Measurements from ENCODE around the gene CORO2B.
A peak's percentile ranks its signal among the peaks of the same experiment; 100 is the strongest.

Gene CORO2B

GRCh38 chr15:68558318-68559305, 20.2 kb upstream of the CORO2B start:
- Histone ChIP-seq H3K36me3 (replicated peaks) (no peaks in the 10 kb centered on the region), H3K27me3 (ENCODE audit: low read depth) (no peaks in the 10 kb centered on the region), H3K4me1 (peaks cover 12% of the 10 kb centered on the region), H3K9me3 (no peaks in the 10 kb centered on the region), H3K4me3 (peak overlapping the region; percentile 21)
- peak in 1 of 2 experiments; percentile 42 for DNase-seq (ENCODE audit: low spot score in 2 of 2)
- in situ Hi-C loops (cut with MboI; ENCODE audit: low sequenced_read_pairs), result loop anchor here (5.0 kb wide), 1 partner anchor 114 kb away; no protein-coding TSS in a partner anchor

GRCh38 chr15:68559345-68560310, 19.2 kb upstream of the CORO2B start:
- in situ Hi-C loops (cut with MboI; ENCODE audit: low sequenced_read_pairs), result loop anchor here (5.0 to 10.0 kb wide), 2 partner anchors 95 to 113 kb away; no protein-coding TSS in a partner anchor
- H3K4me1 ChIP-seq, result peaks cover 12% of the 10 kb centered on the region
- H3K4me3 ChIP-seq, result peak overlapping the region; percentile 21
- peak; percentile 96 for DNase-seq (ENCODE audit: low spot score in 2 of 2)
- no peaks in the 10 kb centered on the region for H3K9me3 ChIP-seq
- no peaks in the 10 kb centered on the region for H3K27me3 ChIP-seq (ENCODE audit: low read depth)
- H3K36me3 ChIP-seq (replicated peaks), result no peaks in the 10 kb centered on the region

GRCh38 chr15:68560501-68561113, 18.2 kb upstream of the CORO2B start:
- Histone ChIP-seq H3K27me3 (ENCODE audit: low read depth) (no peaks in the 10 kb centered on the region), H3K9me3 (no peaks in the 10 kb centered on the region), H3K4me3 (no peak overlapping the region), H3K36me3 (replicated peaks) (no peaks in the 10 kb centered on the region), H3K4me1 (peaks cover 12% of the 10 kb centered on the region)
- peak in 1 of 2 experiments; percentile 9 for DNase-seq (ENCODE audit: low spot score in 2 of 2)
- in situ Hi-C loops (cut with MboI; ENCODE audit: low sequenced_read_pairs), result loop anchor here (10.0 kb wide), 1 partner anchor 94 kb away; no protein-coding TSS in a partner anchor

GRCh38 chr15:68561171-68561900, 17.5 kb upstream of the CORO2B start:
- Histone ChIP-seq H3K9me3 (no peaks in the 10 kb centered on the region), H3K4me1 (peaks cover 12% of the 10 kb centered on the region), H3K4me3 (no peak overlapping the region), H3K27me3 (ENCODE audit: low read depth) (no peaks in the 10 kb centered on the region), H3K36me3 (replicated peaks) (no peaks in the 10 kb centered on the region)
- no peak for DNase-seq (ENCODE audit: low spot score in 2 of 2)
- in situ Hi-C loops (cut with MboI; ENCODE audit: low sequenced_read_pairs), result loop anchor here (10.0 kb wide), 1 partner anchor 93 kb away; no protein-coding TSS in a partner anchor

GRCh38 chr15:68561901-68562300, 16.9 kb upstream of the CORO2B start:
- Histone ChIP-seq H3K4me3 (no peak overlapping the region), H3K36me3 (replicated peaks) (no peaks in the 10 kb centered on the region), H3K27me3 (ENCODE audit: low read depth) (no peaks in the 10 kb centered on the region), H3K9me3 (no peaks in the 10 kb centered on the region), H3K4me1 (peaks cover 12% of the 10 kb centered on the region)
- DNase-seq (ENCODE audit: low spot score in 2 of 2), result no peak
- in situ Hi-C loops (cut with MboI; ENCODE audit: low sequenced_read_pairs), result loop anchor here (10.0 kb wide), 1 partner anchor 93 kb away; no protein-coding TSS in a partner anchor

- H3K4me1 ChIP-seq, result peaks cover 7% of the 10 kb centered on the region
- peaks cover 8% of the 10 kb centered on the region; the same call in 1 of the 2 replicates for H3K27me3 ChIP-seq (ENCODE audit: low read depth)
- no peaks in the 10 kb centered on the region for H3K36me3 ChIP-seq (replicated peaks)
- in situ Hi-C loops (cut with MboI; ENCODE audit: low sequenced_read_pairs), result loop anchor here (10.0 kb wide), 1 partner anchor 91 kb away; no protein-coding TSS in a partner anchor
- H3K4me3 ChIP-seq, result no peak overlapping the region
- DNase-seq (ENCODE audit: low spot score in 2 of 2), result no peak
- H3K9me3 ChIP-seq, result no peaks in the 10 kb centered on the region
These were observed 14.6 kb upstream of the CORO2B start for GRCh38 chr15:68564173-68564572.

GRCh38 chr15:68565234-68565633, 13.6 kb upstream of the CORO2B start:
- Histone ChIP-seq H3K27me3 (ENCODE audit: low read depth) (peaks cover 9% of the 10 kb centered on the region; the same call in 1 of the 2 replicates), H3K9me3 (no peaks in the 10 kb centered on the region), H3K4me1 (no peaks in the 10 kb centered on the region), H3K4me3 (no peak overlapping the region), H3K36me3 (replicated peaks) (no peaks in the 10 kb centered on the region)
- DNase-seq (ENCODE audit: low spot score in 2 of 2), result no peak
- in situ Hi-C loops (cut with MboI; ENCODE audit: low sequenced_read_pairs), result loop anchor here (10.0 kb wide), 1 partner anchor 90 kb away; no protein-coding TSS in a partner anchor

GRCh38 chr15:68565726-68566125, 13.1 kb upstream of the CORO2B start:
- Histone ChIP-seq H3K27me3 (ENCODE audit: low read depth) (peaks cover 11% of the 10 kb centered on the region; the same call in 1 of the 2 replicates), H3K9me3 (no peaks in the 10 kb centered on the region), H3K4me3 (no peak overlapping the region), H3K4me1 (no peaks in the 10 kb centered on the region), H3K36me3 (replicated peaks) (no peaks in the 10 kb centered on the region)
- in situ Hi-C loops (cut with MboI; ENCODE audit: low sequenced_read_pairs), result loop anchor here (10.0 kb wide), 1 partner anchor 89 kb away; no protein-coding TSS in a partner anchor
- no peak for DNase-seq (ENCODE audit: low spot score in 2 of 2)

- H3K9me3 ChIP-seq, result no peaks in the 10 kb centered on the region
- in situ Hi-C loops (cut with MboI; ENCODE audit: low sequenced_read_pairs), result loop anchor here (10.0 kb wide), 1 partner anchor 88 kb away; no protein-coding TSS in a partner anchor
- peaks cover 11% of the 10 kb centered on the region; the same call in 1 of the 2 replicates for H3K27me3 ChIP-seq (ENCODE audit: low read depth)
- DNase-seq (ENCODE audit: low spot score in 2 of 2), result no peak
- peaks cover 5% of the 10 kb centered on the region; the same call in 1 of the 2 replicates for H3K4me1 ChIP-seq
- no peaks in the 10 kb centered on the region for H3K36me3 ChIP-seq (replicated peaks)
- H3K4me3 ChIP-seq, result no peak overlapping the region
These were observed 12.3 kb upstream of the CORO2B start for GRCh38 chr15:68566377-68566954.

- DNase-seq (ENCODE audit: low spot score in 2 of 2), result no peak
- H3K36me3 ChIP-seq (replicated peaks), result no peaks in the 10 kb centered on the region
- in situ Hi-C loops (cut with MboI; ENCODE audit: low sequenced_read_pairs), result loop anchor here (10.0 kb wide), 1 partner anchor 87 kb away; no protein-coding TSS in a partner anchor
- no peaks in the 10 kb centered on the region for H3K9me3 ChIP-seq
- no peak overlapping the region for H3K4me3 ChIP-seq
- H3K4me1 ChIP-seq, result peaks cover 5% of the 10 kb centered on the region; the same call in 1 of the 2 replicates
- H3K27me3 ChIP-seq (ENCODE audit: low read depth), result peaks cover 16% of the 10 kb centered on the region
These were observed 11.4 kb upstream of the CORO2B start for GRCh38 chr15:68567345-68567744.

- no peaks in the 10 kb centered on the region for H3K36me3 ChIP-seq (replicated peaks)
- H3K27me3 ChIP-seq (ENCODE audit: low read depth), result peaks cover 37% of the 10 kb centered on the region
- H3K9me3 ChIP-seq, result no peaks in the 10 kb centered on the region
- in situ Hi-C loops (cut with MboI; ENCODE audit: low sequenced_read_pairs), result no loop called here
- DNase-seq (ENCODE audit: low spot score in 2 of 2), result peak; percentile 43 to 54
- no peak overlapping the region for H3K4me3 ChIP-seq
- H3K4me1 ChIP-seq, result peaks cover 5% of the 10 kb centered on the region; the same call in 1 of the 2 replicates
These were observed 7.8 kb upstream of the CORO2B start for GRCh38 chr15:68570974-68571373.

- no peak for DNase-seq (ENCODE audit: low spot score in 2 of 2)
- in situ Hi-C loops (cut with MboI; ENCODE audit: low sequenced_read_pairs), result no loop called here
- no peaks in the 10 kb centered on the region for H3K36me3 ChIP-seq (replicated peaks)
- H3K27me3 ChIP-seq (ENCODE audit: low read depth), result peaks cover 37% of the 10 kb centered on the region
- H3K4me1 ChIP-seq, result peaks cover 5% of the 10 kb centered on the region; the same call in 1 of the 2 replicates
- no peak overlapping the region for H3K4me3 ChIP-seq
- H3K9me3 ChIP-seq, result no peaks in the 10 kb centered on the region
These were observed 7.2 kb upstream of the CORO2B start for GRCh38 chr15:68571582-68571981.

All from HAP-1 (cell line).